ENCODE results near the gene ZBTB44. TPM values are rescaled to one million over a fixed set of nuclear protein-coding genes. Genes with fewer than 3 reads are reported as not detected.
"Not testable (repeated sequence)": the region's sequence is repeated elsewhere in the genome, so short reads cannot be mapped to it uniquely, and the experiment has no call there.

ZBTB44 gene
- total and polyA plus RNA-seq, 7 experiments from 2014 or later: 5.9 to 83.4 (median 48.2) TPM

DNA sequence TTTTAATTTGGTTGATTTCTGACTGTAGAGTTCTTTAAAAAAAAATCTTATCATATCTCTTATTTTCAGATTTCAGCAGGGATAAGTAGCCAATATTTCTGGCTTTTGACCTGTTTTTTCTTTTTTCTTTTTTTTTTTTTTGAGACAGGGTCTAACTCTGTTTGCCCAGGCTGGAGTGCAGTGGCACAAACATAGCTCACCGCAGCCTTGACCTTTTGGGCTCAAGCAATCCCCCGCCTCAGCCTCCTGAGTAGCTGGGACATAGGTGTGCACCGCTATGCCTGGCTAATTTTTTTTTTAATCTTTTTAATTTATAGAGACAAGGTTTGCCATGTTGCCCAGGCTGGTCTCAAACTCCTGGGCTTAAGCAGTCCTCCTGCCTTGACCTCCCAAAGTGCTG is 23.9 kb upstream of the ZBTB44 start:
- Mint-ChIP-seq H3K4me3 (no peak overlapping the region), H3K9me3 (peaks cover 5 to 31% (median 15%) of the 10 kb centered on the region in 11 donors), H3K4me1 (peaks cover 0 to 27% (median 4%) of the 10 kb centered on the region in 7 donors), H3K27me3 (peaks cover 0 to under 1% (median 0%) of the 10 kb centered on the region in 5 donors), H3K27ac (peak overlapping the region in 1 of 9 donors; percentile 75), H3K36me3 (peaks cover 6 to 23% (median 10%) of the 10 kb centered on the region in 5 donors)
- H3K4me1 ChIP-seq (ENCODE audit: control insufficient read depth in 2 of 2, insufficient read depth in 2 of 2, low read length in 2 of 2): peaks cover 0 to 20% of the 10 kb centered on the region in 2 donors
- intact Hi-C loops (cut with micrococcal nuclease): no loop called here
- ChIA-PET CTCF (no interaction called here), POLR2A (no interaction called here)
- ATAC-seq (no peak), DNase-seq (no peak)
- H3K9me3 ChIP-seq (ENCODE audit: control insufficient read depth in 2 of 3, low read length in 3 of 3): peaks cover 0 to 9% (median 0%) of the 10 kb centered on the region in 3 experiments
- H3K36me3 ChIP-seq (ENCODE audit: control insufficient read depth in 2 of 3, insufficient read depth in 3 of 3, low read length in 3 of 3): no peaks in the 10 kb centered on the region
- H3K4me3 ChIP-seq (ENCODE audit: low read length): no peak overlapping the region
- no peak overlapping the region for H3K27ac ChIP-seq (ENCODE audit: low read depth, low read length)
- no peaks in the 10 kb centered on the region for H3K27me3 ChIP-seq (ENCODE audit: control insufficient read depth in 2 of 2, insufficient read depth in 2 of 2, low read length in 2 of 2)

DNA sequence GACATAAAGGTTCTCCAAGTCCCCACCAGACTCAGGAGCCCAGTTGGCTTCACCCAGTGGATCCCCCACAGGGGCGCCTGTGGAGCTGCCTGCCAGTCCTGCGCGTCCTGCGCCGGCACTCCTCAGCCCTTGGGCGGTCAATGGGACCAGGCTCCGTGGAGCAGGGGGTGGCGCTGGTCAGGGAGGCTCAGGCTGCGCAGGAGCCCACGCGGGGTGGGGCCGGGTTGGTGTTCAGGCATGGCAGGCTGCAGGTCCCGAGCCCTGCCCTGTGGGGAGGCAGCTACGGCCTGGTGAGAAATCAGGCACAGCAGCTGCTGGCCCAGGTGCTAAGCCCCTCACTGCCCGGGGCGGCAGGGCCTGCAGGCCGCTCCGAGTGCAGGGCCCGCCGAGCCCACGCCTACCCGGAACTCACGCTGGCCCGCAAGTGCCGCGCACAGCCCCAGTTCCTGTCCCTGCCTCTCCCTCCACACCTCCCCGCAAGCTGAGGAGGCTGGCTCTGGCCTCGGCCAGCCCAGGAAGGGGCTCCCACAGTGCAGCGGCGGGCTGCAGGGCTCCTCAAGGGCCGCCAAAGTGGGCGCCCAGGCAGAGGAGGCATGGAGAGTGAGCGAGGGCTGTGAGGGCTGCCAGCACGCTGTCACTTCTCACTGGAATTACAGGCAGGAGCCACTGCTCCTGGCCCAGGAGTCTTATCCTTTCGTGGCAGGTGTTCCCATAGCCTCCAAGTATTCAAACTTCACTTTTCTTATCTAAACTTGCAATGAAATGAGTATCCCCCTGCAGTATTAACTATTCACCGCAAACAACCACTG is 22.8 kb upstream of the ZBTB44 start:
- Histone ChIP-seq H3K27ac (ENCODE audit: low read depth, low read length) (no peak overlapping the region), H3K4me3 (ENCODE audit: low read length) (no peak overlapping the region), H3K9me3 (ENCODE audit: control insufficient read depth in 2 of 3, low read length in 3 of 3) (peaks cover 0 to 9% (median 0%) of the 10 kb centered on the region in 3 experiments), H3K4me1 (ENCODE audit: control insufficient read depth in 2 of 2, insufficient read depth in 2 of 2, low read length in 2 of 2) (peaks cover 0 to 20% of the 10 kb centered on the region in 2 donors), H3K36me3 (ENCODE audit: control insufficient read depth in 2 of 3, insufficient read depth in 3 of 3, low read length in 3 of 3) (no peaks in the 10 kb centered on the region), H3K27me3 (ENCODE audit: control insufficient read depth in 2 of 2, insufficient read depth in 2 of 2, low read length in 2 of 2) (no peaks in the 10 kb centered on the region)
- H3K4me3 Mint-ChIP-seq: no peak overlapping the region
- peaks cover 0 to 27% (median 4%) of the 10 kb centered on the region in 7 donors for H3K4me1 Mint-ChIP-seq
- peaks cover 4 to 23% (median 10%) of the 10 kb centered on the region in 5 donors for H3K36me3 Mint-ChIP-seq
- ATAC-seq: no peak
- H3K27me3 Mint-ChIP-seq: peaks cover 0 to 3% (median 0%) of the 10 kb centered on the region in 5 donors
- no peak for DNase-seq
- ChIA-PET POLR2A (no interaction called here), CTCF (no interaction called here)
- no peak overlapping the region for H3K27ac Mint-ChIP-seq
- intact Hi-C loops (cut with micrococcal nuclease): no loop called here
- H3K9me3 Mint-ChIP-seq: peaks cover 5 to 30% (median 15%) of the 10 kb centered on the region in 11 donors

GRCh38 chr11:130331397-130331796 is 16.7 kb upstream of the ZBTB44 start:
- H3K4me3 ChIP-seq (ENCODE audit: low read length); POLR2A ChIA-PET; H3K36me3 ChIP-seq (ENCODE audit: control insufficient read depth in 2 of 3, insufficient read depth in 3 of 3, low read length in 3 of 3); H3K27me3 ChIP-seq (ENCODE audit: control insufficient read depth in 2 of 2, insufficient read depth in 2 of 2, low read length in 2 of 2); H3K27me3 Mint-ChIP-seq; DNase-seq; ATAC-seq; H3K4me1 ChIP-seq (ENCODE audit: control insufficient read depth in 2 of 2, insufficient read depth in 2 of 2, low read length in 2 of 2); H3K4me1 Mint-ChIP-seq; intact Hi-C loops (cut with micrococcal nuclease); H3K4me3 Mint-ChIP-seq; H3K27ac ChIP-seq (ENCODE audit: low read depth, low read length); CTCF ChIA-PET; H3K27ac Mint-ChIP-seq; H3K9me3 ChIP-seq (ENCODE audit: control insufficient read depth in 2 of 3, low read length in 3 of 3): not testable (repeated sequence)
- Mint-ChIP-seq H3K36me3 (peaks cover 8 to 19% (median 11%) of the 10 kb centered on the region in 5 donors), H3K9me3 (peaks cover 0 to 18% (median 0%) of the 10 kb centered on the region in 11 donors)

- H3K27me3 Mint-ChIP-seq: peaks cover 0 to 3% (median 0%) of the 10 kb centered on the region in 5 donors
- intact Hi-C loops (cut with micrococcal nuclease): no loop called here
- H3K36me3 ChIP-seq (ENCODE audit: control insufficient read depth in 2 of 3, insufficient read depth in 3 of 3, low read length in 3 of 3): no peaks in the 10 kb centered on the region
- no peak overlapping the region for H3K4me3 ChIP-seq (ENCODE audit: low read length)
- H3K9me3 Mint-ChIP-seq: peaks cover 0 to 18% (median 0%) of the 10 kb centered on the region in 11 donors
- H3K27me3 ChIP-seq (ENCODE audit: control insufficient read depth in 2 of 2, insufficient read depth in 2 of 2, low read length in 2 of 2): no peaks in the 10 kb centered on the region
- ChIA-PET CTCF (interaction anchor here (0.5 kb wide), 1 partner anchor 1161 kb away, joined by 3 read pairs; no protein-coding TSS in a partner anchor), POLR2A (no interaction called here)
- DNase-seq (no peak), ATAC-seq (no peak)
- no peak overlapping the region for H3K27ac ChIP-seq (ENCODE audit: low read depth, low read length)
- no peaks in the 10 kb centered on the region for H3K4me1 Mint-ChIP-seq
- no peaks in the 10 kb centered on the region for H3K4me1 ChIP-seq (ENCODE audit: control insufficient read depth in 2 of 2, insufficient read depth in 2 of 2, low read length in 2 of 2)
- no peaks in the 10 kb centered on the region for H3K9me3 ChIP-seq (ENCODE audit: control insufficient read depth in 2 of 3, low read length in 3 of 3)
- H3K4me3 Mint-ChIP-seq: no peak overlapping the region
- peaks cover 8 to 19% (median 15%) of the 10 kb centered on the region in 5 donors for H3K36me3 Mint-ChIP-seq
- H3K27ac Mint-ChIP-seq: no peak overlapping the region
Measured at GRCh38 chr11:130330101-130330684, 15.5 kb upstream of the ZBTB44 start.

DNA sequence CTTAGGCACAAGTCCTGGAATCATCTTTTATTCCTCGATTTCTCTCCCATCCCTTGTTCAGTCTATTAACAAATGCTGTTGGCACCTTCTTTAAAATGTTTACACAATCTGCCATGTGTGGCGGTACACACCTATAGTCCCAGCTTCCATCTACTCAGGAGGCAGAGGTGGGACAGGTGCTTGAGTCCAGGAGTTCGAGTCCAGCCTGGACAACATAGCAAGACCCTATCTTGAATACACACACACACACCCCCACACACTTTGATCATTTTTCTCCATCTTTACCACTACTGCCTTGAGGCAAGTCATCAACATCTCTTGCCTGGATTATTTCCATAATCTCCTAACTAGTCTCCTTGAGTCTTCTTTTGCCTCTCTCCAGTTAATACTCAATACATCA is 13.7 kb upstream of the ZBTB44 start:
- H3K27ac ChIP-seq (ENCODE audit: low read depth, low read length): no peak overlapping the region
- H3K4me1 Mint-ChIP-seq: no peaks in the 10 kb centered on the region
- H3K27me3 ChIP-seq (ENCODE audit: control insufficient read depth in 2 of 2, insufficient read depth in 2 of 2, low read length in 2 of 2): no peaks in the 10 kb centered on the region
- no peaks in the 10 kb centered on the region for H3K9me3 ChIP-seq (ENCODE audit: control insufficient read depth in 2 of 3, low read length in 3 of 3)
- ATAC-seq: no peak
- H3K4me3 ChIP-seq (ENCODE audit: low read length): no peak overlapping the region
- no peak for DNase-seq
- intact Hi-C loops (cut with micrococcal nuclease): no loop called here
- ChIA-PET POLR2A (no interaction called here), CTCF (no interaction called here)
- H3K36me3 ChIP-seq (ENCODE audit: control insufficient read depth in 2 of 3, insufficient read depth in 3 of 3, low read length in 3 of 3): no peaks in the 10 kb centered on the region
- H3K36me3 Mint-ChIP-seq: peaks cover 8 to 22% (median 12%) of the 10 kb centered on the region in 5 donors
- H3K27ac Mint-ChIP-seq: no peak overlapping the region
- H3K27me3 Mint-ChIP-seq: no peaks in the 10 kb centered on the region
- no peak overlapping the region for H3K4me3 Mint-ChIP-seq
- H3K9me3 Mint-ChIP-seq: peaks cover 0 to 15% (median 2%) of the 10 kb centered on the region in 11 donors
- no peaks in the 10 kb centered on the region for H3K4me1 ChIP-seq (ENCODE audit: control insufficient read depth in 2 of 2, insufficient read depth in 2 of 2, low read length in 2 of 2)

DNA sequence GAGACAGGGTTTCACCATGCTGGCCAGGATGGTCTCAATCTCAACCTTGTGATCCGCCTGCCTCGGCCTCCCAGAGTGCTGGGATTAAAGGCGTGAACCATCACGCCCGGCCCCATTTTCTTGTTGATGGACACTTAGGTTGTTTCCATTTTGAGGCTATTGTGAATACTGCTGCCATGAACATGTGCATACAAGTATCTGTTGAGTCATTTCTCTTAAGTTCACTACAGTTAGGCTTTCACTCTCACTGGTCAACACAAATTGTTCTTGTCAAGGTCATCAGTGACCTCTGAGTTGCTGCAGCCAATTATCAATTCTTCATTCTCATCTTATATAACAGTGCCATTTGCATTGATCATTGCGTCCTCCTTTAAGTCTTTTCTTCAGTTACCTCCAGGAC is 13.0 kb upstream of the ZBTB44 start:
- ATAC-seq (no peak), DNase-seq (no peak)
- no peaks in the 10 kb centered on the region for H3K27me3 Mint-ChIP-seq
- CTCF ChIA-PET: no interaction called here
- no peak overlapping the region for H3K27ac ChIP-seq (ENCODE audit: low read depth, low read length)
- H3K27me3 ChIP-seq (ENCODE audit: control insufficient read depth in 2 of 2, insufficient read depth in 2 of 2, low read length in 2 of 2): no peaks in the 10 kb centered on the region
- peaks cover 8 to 23% (median 12%) of the 10 kb centered on the region in 5 donors for H3K36me3 Mint-ChIP-seq
- no peaks in the 10 kb centered on the region for H3K4me1 Mint-ChIP-seq
- intact Hi-C loops (cut with micrococcal nuclease): no loop called here
- no peaks in the 10 kb centered on the region for H3K9me3 ChIP-seq (ENCODE audit: control insufficient read depth in 2 of 3, low read length in 3 of 3)
- H3K9me3 Mint-ChIP-seq: peaks cover 0 to 15% (median 2%) of the 10 kb centered on the region in 11 donors
- H3K4me3 ChIP-seq (ENCODE audit: low read length): no peak overlapping the region
- H3K4me1 ChIP-seq (ENCODE audit: control insufficient read depth in 2 of 2, insufficient read depth in 2 of 2, low read length in 2 of 2): no peaks in the 10 kb centered on the region
- no peak overlapping the region for H3K27ac Mint-ChIP-seq
- no peaks in the 10 kb centered on the region for H3K36me3 ChIP-seq (ENCODE audit: control insufficient read depth in 2 of 3, insufficient read depth in 3 of 3, low read length in 3 of 3)
- POLR2A ChIA-PET: no interaction called here
- no peak overlapping the region for H3K4me3 Mint-ChIP-seq
